Fibroblast of villous mesenchyme (primary cell): ENCODE measurements around the gene IL16. TPM values are rescaled to one million over a fixed set of nuclear protein-coding genes. Genes with fewer than 3 reads are reported as not detected.

Experiments used
- DNase-seq: peaks from one replicate; pipeline ENCODE4 v3.0.0-alpha.2; 2010; ENCODE audit warnings: low read depth
- H3K4me3 ChIP-seq: 2 replicates; pipeline ENCODE4 v1.5.1; 2011; ENCODE audit warnings: low read depth, mild to moderate bottlenecking, low read length
- CTCF ChIP-seq: IDR thresholded peaks from 2 replicates; pipeline ENCODE4 v1.5.1; 2012; ENCODE audit warnings: low read depth, mild to moderate bottlenecking, low read length; ENCODE audit not compliant: insufficient read depth
- total RNA-seq: library from RNA; depleted of rRNA; stranded (reverse); fragments of >200 nt; gene quantifications from 2 replicates; pipeline ENCODE4 v1.2.3, GENCODE V29; 2012

Gene IL16
- total RNA-seq, 1 donor: not detected

DNA sequence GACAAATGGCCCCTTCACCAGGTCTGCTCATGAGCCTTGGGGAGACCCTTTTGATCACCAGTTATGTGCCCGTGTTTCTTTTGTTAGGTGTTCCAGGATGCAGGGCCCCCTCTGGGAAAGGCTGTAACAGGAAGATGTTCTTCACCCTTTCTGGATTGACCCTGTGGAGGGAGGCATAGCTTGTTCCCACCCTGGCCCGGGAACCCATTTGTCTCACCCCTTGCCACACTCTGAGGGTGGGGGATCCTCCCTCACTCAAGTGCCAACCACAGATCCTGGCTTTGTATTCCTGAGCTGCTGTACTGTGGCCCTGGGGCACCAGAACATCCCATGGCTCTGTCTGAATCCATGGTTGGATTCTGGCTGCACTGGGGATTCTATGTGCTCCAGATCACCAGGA, 18.9 kb downstream of the IL16 start:
- no peak for DNase-seq
- no peak for TF ChIP-seq CTCF
- H3K4me3 ChIP-seq: no peak overlapping the region

DNA sequence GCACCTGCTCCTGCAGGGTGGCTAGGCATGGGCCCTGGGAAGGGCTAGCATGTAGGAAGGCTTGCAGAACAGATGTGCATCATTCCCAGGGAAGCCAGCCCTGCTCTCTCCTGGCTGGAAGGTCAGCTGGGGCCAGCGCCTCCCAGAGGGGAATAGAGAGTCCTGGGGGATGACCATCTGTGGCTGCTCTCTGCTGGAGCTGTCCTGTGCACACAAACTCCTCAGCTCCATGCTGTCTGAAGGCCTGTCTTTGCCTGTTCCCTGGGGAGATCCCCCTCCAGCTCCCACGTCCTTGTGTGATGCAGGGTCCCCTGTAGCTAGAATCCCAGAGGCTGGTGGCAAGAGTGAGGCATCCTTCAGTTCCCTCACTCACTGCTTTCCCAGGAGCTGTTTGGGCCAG, 19.3 kb downstream of the IL16 start:
- TF ChIP-seq CTCF: no peak
- DNase-seq: no peak
- H3K4me3 ChIP-seq: no peak overlapping the region

DNA sequence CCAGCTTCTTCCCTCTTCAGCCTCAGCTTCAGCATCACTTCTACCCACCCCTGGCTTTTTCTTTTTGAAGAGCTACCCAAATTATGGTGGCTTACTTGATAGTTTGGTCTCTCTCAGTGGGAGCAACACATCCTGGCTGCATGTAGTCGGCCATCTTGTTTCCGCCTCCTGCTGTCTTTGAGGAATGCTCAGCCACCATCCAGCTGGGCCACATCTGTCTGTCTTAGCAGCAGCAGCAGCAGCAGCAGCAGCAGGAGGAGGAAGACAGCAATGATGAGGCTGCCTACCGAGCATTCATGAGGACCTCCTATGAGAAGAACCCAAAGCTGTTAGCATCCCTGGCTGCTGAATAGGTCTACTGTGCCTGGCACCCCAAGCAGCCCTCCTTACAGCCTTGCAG, 19.7 kb downstream of the IL16 start:
- no peak for TF ChIP-seq CTCF
- DNase-seq: no peak
- H3K4me3 ChIP-seq: no peak overlapping the region

GRCh38 chr15:81221449-81221848, 24.8 kb downstream of the IL16 start:
- TF ChIP-seq CTCF: no peak
- DNase-seq: no peak
- no peak overlapping the region for H3K4me3 ChIP-seq

GRCh38 chr15:81222007-81222406, 25.3 kb downstream of the IL16 start:
- H3K4me3 ChIP-seq: no peak overlapping the region
- no peak for TF ChIP-seq CTCF
- DNase-seq: no peak

- no peak for TF ChIP-seq CTCF
- no peak for DNase-seq
Observed at GRCh38 chr15:81223346-81223971, 26.8 kb downstream of the IL16 start.

DNA sequence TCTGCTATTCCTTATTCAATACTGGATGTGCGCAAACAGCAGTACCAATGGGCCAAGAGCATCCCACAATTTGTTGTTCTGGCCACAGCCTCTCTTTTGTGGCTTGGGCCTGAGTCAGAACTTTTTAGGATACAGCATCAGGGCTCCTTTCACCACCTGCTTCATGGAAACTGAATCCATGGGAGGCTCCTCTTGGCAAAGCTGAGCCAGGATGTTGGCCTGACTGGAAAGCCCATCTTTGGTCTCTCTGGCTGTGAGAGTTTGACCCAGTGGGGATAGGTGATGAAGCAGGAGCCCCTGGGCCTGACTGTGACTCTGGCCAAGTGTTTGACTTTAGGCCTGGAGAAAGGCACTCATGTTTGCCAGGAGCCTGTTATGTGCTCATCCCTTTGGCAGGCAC, 27.6 kb downstream of the IL16 start:
- no peak overlapping the region for H3K4me3 ChIP-seq
- no peak for TF ChIP-seq CTCF
- no peak for DNase-seq

More at GRCh38 chr15:81223346-81223971, 26.8 kb downstream of the IL16 start:
- no peak overlapping the region for H3K4me3 ChIP-seq
